Measurements from ENCODE around the gene IFNAR2.
A peak's percentile ranks its signal among the peaks of the same experiment; 100 is the strongest.

IFNAR2 gene

DNA sequence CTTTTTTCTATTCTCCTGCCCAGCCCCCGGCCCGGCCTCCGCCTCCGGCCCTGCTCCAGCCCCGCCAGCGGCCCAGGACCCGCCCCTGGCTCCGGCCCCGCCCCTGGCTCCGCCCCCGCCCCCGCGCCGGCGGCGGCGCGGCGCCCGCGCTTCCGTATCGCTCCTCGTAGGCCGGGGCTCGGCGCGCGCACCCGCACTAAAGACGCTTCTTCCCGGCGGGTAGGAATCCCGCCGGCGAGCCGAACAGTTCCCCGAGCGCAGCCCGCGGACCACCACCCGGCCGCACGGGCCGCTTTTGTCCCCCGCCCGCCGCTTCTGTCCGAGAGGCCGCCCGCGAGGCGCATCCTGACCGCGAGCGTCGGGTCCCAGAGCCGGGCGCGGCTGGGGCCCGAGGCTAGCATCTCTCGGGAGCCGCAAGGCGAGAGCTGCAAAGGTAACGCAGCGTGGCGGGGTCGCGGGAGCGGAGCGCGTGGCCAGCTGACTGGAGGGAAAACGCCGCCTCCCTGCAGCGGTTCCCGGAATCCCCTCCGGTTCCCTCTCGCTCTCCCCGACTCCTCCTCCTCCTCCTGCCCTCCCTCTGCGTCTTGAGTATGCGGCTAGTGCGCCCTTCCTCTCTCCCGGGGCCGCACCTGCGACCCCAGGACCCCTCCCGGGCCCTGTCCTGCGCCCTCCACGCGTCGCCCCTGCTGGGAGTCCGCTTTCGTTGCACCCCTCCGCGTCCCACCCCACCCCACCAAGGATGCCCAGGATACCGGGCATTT lies at the start of gene IFNAR2:
IFNAR2 (plus strand) TSS at position 155 of the 761 bp plus-strand sequence. CDS start 11,985 bp downstream, outside the sequence.
- DNase-seq (ENCODE audit: low spot score in 2 of 2) = peak; percentile 63 to 77
- peaks cover 51% of the 10 kb centered on the region for H3K4me1 Mint-ChIP-seq
- peak; percentile 73 for ATAC-seq
- H3K36me3 Mint-ChIP-seq = peaks cover 31% of the 10 kb centered on the region
- peak within 1 kb of the TSS; percentile 77 for H3K4me3 Mint-ChIP-seq
- H3K9me3 Mint-ChIP-seq = no peaks in the 10 kb centered on the region
- peak within 1 kb of the TSS; percentile 64 for H3K27ac Mint-ChIP-seq

DNA sequence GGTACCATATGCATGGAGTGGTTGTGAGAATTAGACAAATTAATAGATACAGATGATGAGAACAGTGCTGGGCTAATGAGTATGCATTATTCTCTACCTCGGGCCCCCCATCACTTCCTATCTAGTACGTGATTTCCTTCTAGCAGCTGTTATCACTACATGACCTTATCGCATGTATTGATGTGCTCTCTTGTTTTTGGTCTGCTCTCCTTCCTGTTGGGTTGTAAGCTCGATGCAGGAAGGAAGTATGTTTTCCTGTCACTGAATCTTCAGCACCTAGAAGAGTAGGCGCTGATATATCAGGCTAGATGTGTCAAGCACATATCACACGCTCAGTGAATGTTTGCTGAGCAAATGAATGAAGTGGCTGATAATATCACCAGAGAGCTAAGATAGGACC lies 43.9 kb upstream of the IFNAR2 start:
- Mint-ChIP-seq H3K4me3 (peak overlapping the region; percentile 45), H3K9me3 (peaks cover 4% of the 10 kb centered on the region), H3K27ac (peak overlapping the region; percentile 74), H3K4me1 (peaks cover 22% of the 10 kb centered on the region), H3K36me3 (peaks cover 5% of the 10 kb centered on the region)
- ATAC-seq = peak; percentile 89
- no peak for DNase-seq (ENCODE audit: low spot score in 2 of 2)

DNA sequence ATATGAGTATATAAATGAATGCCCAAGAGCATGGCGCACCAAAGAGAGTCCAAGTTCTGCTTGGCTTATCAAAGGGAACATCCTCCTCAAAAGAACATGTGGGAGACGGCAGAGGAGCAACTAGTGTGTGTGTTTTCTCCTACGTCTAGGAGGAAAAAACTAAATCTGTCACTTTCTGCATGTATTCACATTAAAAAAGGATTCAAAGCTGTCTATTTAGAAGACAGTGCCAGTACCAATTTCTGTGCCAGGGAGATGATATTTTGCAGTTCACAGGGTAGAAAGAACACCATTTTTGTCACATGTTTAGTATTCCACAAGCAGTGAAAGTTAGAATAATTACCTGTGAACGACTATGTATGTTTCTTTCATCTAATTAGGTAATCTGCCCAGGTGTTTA lies 42.5 kb upstream of the IFNAR2 start:
- peaks cover 5% of the 10 kb centered on the region for H3K36me3 Mint-ChIP-seq
- no peak overlapping the region for H3K27ac Mint-ChIP-seq
- DNase-seq (ENCODE audit: low spot score in 2 of 2) (no peak), ATAC-seq (no peak)
- no peak overlapping the region for H3K4me3 Mint-ChIP-seq
- peaks cover 22% of the 10 kb centered on the region for H3K4me1 Mint-ChIP-seq
- H3K9me3 Mint-ChIP-seq = peaks cover 4% of the 10 kb centered on the region

DNA sequence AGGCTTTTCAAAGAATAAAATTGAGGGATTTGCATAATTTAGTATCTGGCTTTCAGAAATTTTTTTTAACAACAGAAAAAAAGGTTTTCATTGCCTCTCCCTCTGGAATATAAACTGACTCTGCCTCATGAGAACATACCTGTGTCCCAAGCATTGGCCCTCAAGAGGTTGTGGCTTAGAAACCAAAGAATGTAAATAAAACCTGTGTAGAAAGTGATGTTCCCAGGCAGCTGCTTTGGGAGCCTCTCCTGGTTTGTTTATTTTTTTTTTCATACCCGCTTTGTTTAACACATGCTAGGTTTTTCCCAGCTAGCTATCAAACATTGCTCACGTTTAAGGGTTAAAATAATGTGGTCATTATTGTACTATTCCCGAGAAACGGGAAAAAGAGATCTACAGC lies 40.5 kb upstream of the IFNAR2 start:
- H3K9me3 Mint-ChIP-seq = peaks cover 4% of the 10 kb centered on the region

DNA sequence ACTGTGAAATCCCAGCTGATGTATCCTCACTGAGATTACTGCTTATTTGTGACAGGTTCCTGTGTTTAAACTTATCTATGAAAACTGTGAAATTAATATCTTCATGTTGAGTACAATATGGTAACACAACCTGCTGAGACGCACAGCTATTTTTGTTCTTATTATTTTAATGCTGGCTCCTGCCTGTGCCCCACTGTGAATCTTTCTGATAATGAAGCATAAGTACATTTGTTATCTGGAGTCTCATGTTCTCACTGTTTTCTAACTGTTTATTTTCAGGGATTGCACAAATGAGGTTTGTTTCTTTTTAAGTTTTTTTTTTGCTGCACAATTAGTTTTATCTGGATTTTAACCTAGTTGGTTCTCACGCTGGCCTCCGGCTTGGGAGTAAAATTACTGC lies 39.9 kb upstream of the IFNAR2 start:
- H3K4me1 Mint-ChIP-seq = peaks cover 20% of the 10 kb centered on the region
- DNase-seq (ENCODE audit: low spot score in 2 of 2) (no peak), ATAC-seq (no peak)
- peaks cover 4% of the 10 kb centered on the region for H3K9me3 Mint-ChIP-seq
- H3K36me3 Mint-ChIP-seq = peaks cover 5% of the 10 kb centered on the region
- H3K27ac Mint-ChIP-seq = no peak overlapping the region
- H3K4me3 Mint-ChIP-seq = no peak overlapping the region

More for the DNA sequence above, 40.5 kb upstream of the IFNAR2 start:
- DNase-seq (ENCODE audit: low spot score in 2 of 2) (no peak), ATAC-seq (no peak)
- Mint-ChIP-seq H3K4me1 (peaks cover 22% of the 10 kb centered on the region), H3K27ac (no peak overlapping the region), H3K36me3 (peaks cover 5% of the 10 kb centered on the region), H3K4me3 (no peak overlapping the region)

DNA sequence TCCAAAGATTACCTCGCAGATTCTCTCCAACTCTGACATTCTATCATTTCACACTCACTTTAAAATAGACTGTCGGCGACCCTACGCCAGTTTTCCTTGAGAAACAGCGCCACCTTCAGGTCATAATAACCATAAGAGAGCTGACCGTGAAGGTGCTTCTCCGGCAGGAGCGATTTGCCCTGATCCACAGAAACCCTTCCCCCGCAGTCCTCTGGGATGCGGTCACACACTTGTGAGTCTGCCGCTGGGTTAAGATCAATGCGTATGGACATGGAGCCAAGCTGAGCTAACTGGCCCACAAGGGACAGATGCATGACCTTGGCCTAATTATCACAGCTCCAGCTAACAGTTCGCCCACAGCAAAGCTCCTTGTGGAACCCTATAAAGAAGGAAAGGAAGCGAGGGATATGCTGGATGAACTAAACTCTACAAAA lies 32.8 kb upstream of the IFNAR2 start:
- Mint-ChIP-seq H3K9me3 (no peaks in the 10 kb centered on the region), H3K36me3 (no peaks in the 10 kb centered on the region), H3K4me1 (peaks cover 1% of the 10 kb centered on the region), H3K27ac (no peak overlapping the region), H3K4me3 (no peak overlapping the region)
- ATAC-seq (peak; percentile 46), DNase-seq (ENCODE audit: low spot score in 2 of 2) (peak; percentile 30 to 70)

DNA sequence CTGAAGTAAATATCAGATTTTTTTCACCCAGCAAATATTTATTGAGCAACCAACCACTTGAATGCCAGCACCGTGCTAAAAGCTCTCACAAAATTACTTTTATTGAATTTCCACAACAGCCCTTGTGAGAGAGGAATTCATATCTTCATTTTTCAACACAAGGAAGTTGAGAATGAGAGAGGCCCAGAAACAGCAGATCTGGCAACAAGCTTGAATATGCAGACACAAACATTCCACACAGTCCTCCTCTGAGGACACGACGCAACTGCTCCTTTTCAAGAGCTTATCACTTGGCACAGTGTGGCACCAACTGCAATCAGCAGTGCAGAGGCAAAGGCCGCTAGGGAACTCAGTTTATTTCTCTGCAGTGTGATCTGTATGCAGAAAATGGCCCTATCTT lies 32.2 kb upstream of the IFNAR2 start:
- H3K36me3 Mint-ChIP-seq = no peaks in the 10 kb centered on the region
- H3K9me3 Mint-ChIP-seq = no peaks in the 10 kb centered on the region
- DNase-seq (ENCODE audit: low spot score in 2 of 2) = peak in 1 of 2 donors; percentile 35
- H3K27ac Mint-ChIP-seq = no peak overlapping the region
- no peak for ATAC-seq
- no peak overlapping the region for H3K4me3 Mint-ChIP-seq
- H3K4me1 Mint-ChIP-seq = peaks cover 7% of the 10 kb centered on the region

DNA sequence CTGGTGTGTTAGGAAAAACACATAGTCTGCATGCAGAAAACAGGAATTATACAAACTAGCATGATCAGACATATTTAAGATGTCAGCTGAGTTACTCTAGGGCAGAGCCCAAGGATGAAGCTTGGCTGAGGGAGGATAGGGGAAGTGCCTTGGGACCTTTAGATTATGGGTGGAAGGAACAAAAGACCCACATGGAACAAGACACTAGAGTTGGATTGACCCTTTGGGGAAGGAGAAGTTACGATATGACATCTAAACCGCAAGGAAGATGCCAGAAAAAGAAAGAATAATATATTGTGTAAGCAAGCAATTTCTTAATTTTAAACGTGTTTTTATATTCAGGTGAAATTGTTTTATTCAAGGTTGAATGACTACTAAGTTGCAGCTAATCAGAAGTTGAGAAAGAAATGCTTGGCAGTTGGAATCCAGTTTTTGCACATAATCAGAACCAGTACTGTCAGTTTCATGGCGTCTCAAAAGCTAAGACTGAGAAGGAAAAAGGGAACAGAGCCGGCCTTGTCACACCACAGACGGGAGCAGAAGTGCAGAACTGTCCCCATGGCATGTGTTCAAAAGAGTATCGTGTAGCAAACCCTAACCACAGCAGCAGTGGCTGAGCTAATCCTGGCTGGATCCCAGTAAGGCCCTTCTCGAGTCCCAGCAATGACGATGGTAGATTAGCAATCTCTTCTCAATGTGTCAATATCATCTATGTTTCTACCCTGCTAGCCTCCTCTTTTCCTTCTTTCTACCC lies 31.2 kb upstream of the IFNAR2 start:
- Mint-ChIP-seq H3K27ac (no peak overlapping the region), H3K4me3 (no peak overlapping the region), H3K4me1 (peaks cover 16% of the 10 kb centered on the region), H3K36me3 (no peaks in the 10 kb centered on the region), H3K9me3 (no peaks in the 10 kb centered on the region)
- DNase-seq (ENCODE audit: low spot score in 2 of 2) (peak in 1 of 2 donors; percentile 29), ATAC-seq (no peak)

DNA sequence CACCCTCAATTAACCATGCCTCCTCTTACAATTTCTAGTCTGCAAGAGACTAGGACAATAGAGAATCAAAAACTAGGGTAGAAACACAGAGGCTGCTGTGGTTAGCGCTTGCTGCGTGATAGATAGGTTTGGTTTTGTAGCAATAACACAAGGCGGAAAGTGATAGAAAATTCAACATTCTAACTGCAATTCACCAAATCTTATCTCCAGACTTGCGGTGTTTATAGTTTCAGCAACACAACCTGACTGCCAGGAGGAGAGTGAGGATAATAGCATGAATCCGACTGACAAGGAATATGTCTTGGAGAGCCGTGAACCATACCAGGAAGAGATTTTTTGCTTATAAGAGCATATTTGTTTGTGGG lies 30.7 kb upstream of the IFNAR2 start:
- ATAC-seq (no peak), DNase-seq (ENCODE audit: low spot score in 2 of 2) (no peak)
- no peaks in the 10 kb centered on the region for H3K36me3 Mint-ChIP-seq
- H3K9me3 Mint-ChIP-seq = no peaks in the 10 kb centered on the region
- no peak overlapping the region for H3K27ac Mint-ChIP-seq
- no peak overlapping the region for H3K4me3 Mint-ChIP-seq
- H3K4me1 Mint-ChIP-seq = peaks cover 20% of the 10 kb centered on the region

DNA sequence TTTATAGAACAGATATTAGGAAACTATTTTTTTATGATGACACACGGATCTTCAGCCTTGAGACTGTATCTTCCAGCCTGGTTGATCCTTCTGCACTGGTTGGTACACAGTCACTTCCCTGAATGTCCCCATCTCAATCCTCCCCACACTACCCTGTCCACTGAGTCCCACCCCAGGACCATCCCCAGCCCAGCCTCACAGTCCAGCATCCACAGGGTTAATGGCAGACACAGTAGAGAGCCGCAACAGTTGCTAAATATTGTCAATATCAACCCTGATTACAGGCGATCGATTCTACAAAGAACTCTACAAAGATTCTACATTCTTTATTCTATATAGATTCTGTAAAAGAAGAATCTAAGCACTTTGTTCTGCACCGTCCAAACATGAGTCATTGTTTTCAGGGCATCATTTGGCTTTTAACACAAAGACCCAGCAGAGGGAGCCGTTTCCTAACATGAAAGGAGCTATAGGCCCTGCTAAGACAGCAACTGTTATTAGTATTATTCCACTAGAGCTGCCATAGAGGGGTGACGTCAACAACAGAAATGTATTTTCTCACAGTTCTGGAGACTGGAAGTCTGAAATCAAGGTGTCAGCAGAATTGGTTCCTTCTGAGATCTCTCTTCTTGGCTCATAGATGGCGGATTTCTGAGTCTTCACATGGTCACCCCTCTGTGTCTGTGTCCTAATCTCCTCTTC lies 30.1 kb upstream of the IFNAR2 start:
- H3K36me3 Mint-ChIP-seq = no peaks in the 10 kb centered on the region
- peaks cover 24% of the 10 kb centered on the region for H3K4me1 Mint-ChIP-seq
- H3K4me3 Mint-ChIP-seq = no peak overlapping the region
- peak; percentile 60 to 81 for DNase-seq (ENCODE audit: low spot score in 2 of 2)
- peak; percentile 89 for ATAC-seq
- H3K27ac Mint-ChIP-seq = no peak overlapping the region
- H3K9me3 Mint-ChIP-seq = no peaks in the 10 kb centered on the region

DNA sequence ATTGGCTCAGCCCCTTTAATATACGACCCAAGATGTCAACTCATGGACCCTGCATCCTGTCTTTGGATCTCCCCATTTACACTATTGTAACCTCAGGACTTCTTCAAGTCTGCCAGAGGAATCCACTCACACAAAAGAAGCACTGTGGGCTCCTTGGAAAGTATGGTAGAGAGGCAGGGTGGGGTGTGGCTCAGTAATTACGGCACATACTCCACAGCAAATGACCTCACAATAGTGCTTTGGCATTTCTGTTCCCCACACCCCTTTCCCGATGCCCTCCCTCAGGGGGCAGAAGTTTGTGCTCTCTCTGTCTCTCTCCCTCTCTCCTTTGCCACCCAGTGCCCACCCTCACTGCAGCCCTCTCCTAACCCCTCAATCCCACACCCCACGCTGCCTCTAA lies 27.8 kb upstream of the IFNAR2 start:
- ATAC-seq = no peak
- no peak overlapping the region for H3K4me3 Mint-ChIP-seq
- H3K36me3 Mint-ChIP-seq = no peaks in the 10 kb centered on the region
- peak in 1 of 2 donors; percentile 42 for DNase-seq (ENCODE audit: low spot score in 2 of 2)
- no peak overlapping the region for H3K27ac Mint-ChIP-seq
- no peaks in the 10 kb centered on the region for H3K9me3 Mint-ChIP-seq
- peaks cover 44% of the 10 kb centered on the region for H3K4me1 Mint-ChIP-seq

DNA sequence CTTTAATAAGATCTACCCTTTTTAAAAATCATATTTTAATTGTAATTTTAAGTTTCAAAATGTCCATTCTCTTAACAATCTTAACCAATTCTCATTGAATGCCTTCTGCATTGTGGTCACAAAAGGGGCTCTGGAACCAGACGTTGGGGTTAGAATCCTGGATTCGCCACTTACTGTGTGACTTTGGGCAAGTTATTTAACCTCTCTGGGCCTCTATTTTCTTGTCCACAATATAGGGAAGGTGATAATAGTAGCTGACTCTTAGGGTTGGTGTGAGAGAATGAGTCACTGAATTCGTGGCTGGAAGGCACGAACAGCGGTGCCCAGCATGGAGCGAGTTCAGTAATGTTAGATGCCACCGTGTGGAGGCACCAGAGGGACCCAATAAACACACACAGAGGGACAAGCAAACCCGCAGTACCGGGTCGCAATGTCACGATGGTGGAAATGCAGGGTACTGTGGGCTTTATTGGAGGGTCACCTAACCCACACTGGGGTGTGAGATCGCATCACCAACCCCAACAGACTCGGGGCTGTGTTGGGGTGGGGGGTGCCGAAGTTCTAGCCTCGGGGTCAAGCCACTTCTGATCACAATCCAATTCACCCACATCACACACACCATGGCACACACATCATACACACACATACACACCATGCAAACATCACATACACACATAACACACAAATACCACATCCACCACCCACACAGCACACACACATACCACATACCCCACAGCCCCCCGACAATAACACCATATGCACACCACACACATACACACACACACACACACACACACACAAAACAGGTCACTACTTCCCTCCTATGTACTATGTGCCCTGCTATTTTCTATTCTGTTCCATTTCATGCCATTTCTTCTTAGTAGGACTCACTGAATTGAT lies 27.0 kb upstream of the IFNAR2 start:
- ATAC-seq = peak; percentile 45
- H3K36me3 Mint-ChIP-seq = no peaks in the 10 kb centered on the region
- H3K4me1 Mint-ChIP-seq = peaks cover 50% of the 10 kb centered on the region

DNA sequence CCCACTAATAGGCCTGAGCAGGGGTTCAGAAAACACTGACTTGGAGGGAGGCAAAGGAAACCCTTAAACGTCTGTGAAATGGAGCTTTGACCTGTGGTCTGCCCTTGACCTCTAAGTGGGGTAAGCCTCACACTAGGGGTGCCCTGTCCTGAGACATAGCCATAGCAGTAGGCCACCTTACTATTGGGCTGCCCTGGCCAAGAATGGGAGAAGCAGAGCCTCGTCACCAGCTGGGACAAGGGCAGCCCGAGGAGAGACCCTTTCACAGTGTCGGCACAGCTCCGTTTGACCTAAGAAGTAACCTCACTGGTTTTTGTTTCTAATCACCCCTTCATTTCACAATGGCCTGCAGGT lies 26.4 kb upstream of the IFNAR2 start:
- DNase-seq (ENCODE audit: low spot score in 2 of 2) = peak in 1 of 2 donors; percentile 48
- H3K4me1 Mint-ChIP-seq = peaks cover 56% of the 10 kb centered on the region
- no peak overlapping the region for H3K27ac Mint-ChIP-seq
- H3K4me3 Mint-ChIP-seq = no peak overlapping the region
- H3K36me3 Mint-ChIP-seq = no peaks in the 10 kb centered on the region
- no peak for ATAC-seq
- H3K9me3 Mint-ChIP-seq = peaks cover 3% of the 10 kb centered on the region

More for the DNA sequence above, 27.0 kb upstream of the IFNAR2 start:
- H3K4me3 Mint-ChIP-seq = no peak overlapping the region
- H3K9me3 Mint-ChIP-seq = no peaks in the 10 kb centered on the region
- peak in 1 of 2 donors; percentile 46 for DNase-seq (ENCODE audit: low spot score in 2 of 2)
- H3K27ac Mint-ChIP-seq = no peak overlapping the region

DNA sequence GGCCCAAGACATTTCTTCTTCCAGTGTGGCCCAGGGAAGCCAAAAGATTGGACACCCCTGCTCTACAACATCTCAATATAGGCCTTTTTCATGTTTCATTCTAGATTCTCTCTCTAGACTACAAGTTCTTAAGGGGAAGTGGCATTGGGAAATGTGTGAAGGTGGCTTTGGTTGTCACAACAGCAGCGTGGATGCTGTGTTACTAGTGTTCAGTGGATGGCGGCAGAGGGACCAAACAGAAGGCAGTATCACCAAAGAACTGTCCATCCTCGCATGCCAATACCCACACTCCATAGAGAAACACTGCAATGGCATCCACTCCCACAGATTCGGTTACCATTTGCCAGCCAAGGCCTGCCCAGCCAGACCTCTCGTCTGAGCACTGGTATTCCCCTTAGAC lies 24.3 kb upstream of the IFNAR2 start:
- H3K27ac Mint-ChIP-seq = peak overlapping the region; percentile 30
- ATAC-seq (peak; percentile 9), DNase-seq (ENCODE audit: low spot score in 2 of 2) (peak in 1 of 2 donors; percentile 49)
- H3K36me3 Mint-ChIP-seq = no peaks in the 10 kb centered on the region
- peaks cover 4% of the 10 kb centered on the region for H3K9me3 Mint-ChIP-seq
- peaks cover 57% of the 10 kb centered on the region for H3K4me1 Mint-ChIP-seq
- peak overlapping the region; percentile 4 for H3K4me3 Mint-ChIP-seq
